ENCODE measurements around the gene NENF.

DNA sequence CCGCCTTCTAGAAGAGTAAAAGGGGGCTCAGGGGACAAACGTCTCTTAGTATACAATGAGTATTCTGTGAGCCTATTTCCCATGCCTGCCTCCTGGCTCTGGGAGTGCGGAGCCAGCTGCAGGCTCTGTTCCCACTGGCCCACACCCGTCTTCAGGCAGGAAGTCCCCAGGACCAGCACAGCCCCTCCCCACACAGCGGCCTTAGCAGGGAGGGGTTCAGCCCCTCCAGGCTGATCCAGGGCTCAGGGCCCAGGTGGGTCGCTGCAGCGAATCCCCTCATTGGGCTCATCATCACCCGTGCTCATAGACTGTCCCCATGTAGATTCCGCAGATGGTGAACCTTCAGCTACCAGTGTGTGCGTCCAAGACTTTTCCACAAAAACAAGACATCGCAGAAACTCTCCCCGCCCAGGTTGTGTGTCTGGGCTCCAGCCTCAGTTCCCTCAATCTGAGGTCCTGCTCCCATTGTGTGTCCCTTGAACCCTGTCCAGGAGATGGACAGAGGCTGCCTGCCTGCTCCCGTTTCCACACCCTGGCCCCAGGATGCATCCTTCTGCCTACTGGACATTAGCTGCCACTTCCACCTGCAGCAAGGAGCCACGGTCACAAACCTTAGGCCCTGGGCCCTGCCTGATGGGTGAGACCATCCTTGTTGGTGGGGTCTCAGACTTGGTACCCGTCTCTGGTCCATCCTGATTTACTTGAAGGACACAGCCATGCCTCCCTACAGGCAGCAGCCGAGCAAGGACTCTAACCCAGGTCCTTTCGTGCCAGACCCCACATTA is 39.4 kb downstream of the NENF start:
- TF ChIP-seq CTCF (IDR thresholded peaks at IDR 0.05; ENCODE audit: low read length), result no peak
- TF ChIP-seq EZH2 (IDR thresholded peaks at IDR 0.05; ENCODE audit: borderline replicate concordance, low read length), result no peak
